NT2/D1 (cell line): Measurements from ENCODE around the gene ULK4.

Source experiments
- DNase-seq: peaks from one replicate; pipeline ENCODE4 v3.0.0-alpha.2; 2011; ENCODE audit warnings: low read depth, low spot score
- H3K27me3 ChIP-seq: 2 replicates; pipeline ENCODE4 v1.6.0; 2011; ENCODE audit warnings: mild to moderate bottlenecking; ENCODE audit not compliant: insufficient read length, insufficient read depth
- H3K36me3 ChIP-seq: 2 replicates; pipeline ENCODE4 v1.6.1; 2011; ENCODE audit warnings: mild to moderate bottlenecking, low read length, mixed read lengths; ENCODE audit not compliant: insufficient read depth, insufficient read length
- H3K4me1 ChIP-seq: 2 replicates; pipeline ENCODE4 v1.5.1; 2011; ENCODE audit not compliant: insufficient read depth, insufficient read length
- H3K4me3 ChIP-seq: 2 replicates; pipeline ENCODE4 v1.5.1; 2011; ENCODE audit warnings: low read depth; ENCODE audit not compliant: insufficient read length
- H3K9ac ChIP-seq: 2 replicates; pipeline ENCODE4 v1.6.0; 2011; ENCODE audit warnings: low read depth; ENCODE audit not compliant: insufficient read length
- H3K9me3 ChIP-seq: 2 replicates; pipeline ENCODE4 v1.5.1; 2011; ENCODE audit warnings: mild to moderate bottlenecking, low read length; ENCODE audit not compliant: insufficient read depth
- SUZ12 ChIP-seq: IDR thresholded peaks from 2 replicates; pipeline ENCODE4 v1.6.1; 2011; ENCODE audit not compliant: insufficient read length, insufficient read depth; ENCODE audit errors: extremely low read depth
- YY1 ChIP-seq: IDR thresholded peaks from 2 replicates; pipeline ENCODE4 v1.6.1; 2011; ENCODE audit not compliant: insufficient read length, insufficient read depth
- ZNF274 ChIP-seq: IDR thresholded peaks from 2 replicates; pipeline ENCODE4 v1.6.1; 2011; ENCODE audit warnings: mild to moderate bottlenecking, low read depth, low read length

ULK4 gene

DNA sequence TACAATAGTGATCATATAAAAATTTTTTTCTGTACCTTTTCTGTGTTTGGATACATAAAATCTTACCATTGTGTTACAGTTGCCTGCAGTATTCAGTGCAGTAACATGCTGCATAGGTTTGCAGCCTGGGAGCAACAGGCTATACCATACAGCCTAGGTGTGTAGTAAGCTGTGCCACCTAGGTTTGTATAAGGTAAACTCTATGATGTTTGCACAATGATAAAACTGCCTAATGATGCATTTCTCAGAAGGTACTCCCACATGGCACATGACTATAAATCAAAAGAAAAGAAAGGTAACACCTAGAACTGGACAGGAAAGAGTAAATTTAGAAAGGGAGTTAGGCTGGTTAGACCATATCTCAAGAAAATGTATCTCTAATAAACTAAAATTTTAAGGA is 293.5 kb downstream of the ULK4 start:
- Histone ChIP-seq H3K9ac (no peak overlapping the region), H3K27me3 (no peaks in the 10 kb centered on the region), H3K4me3 (no peak overlapping the region), H3K36me3 (no peaks in the 10 kb centered on the region), H3K9me3 (peaks cover 29% of the 10 kb centered on the region), H3K4me1 (no peaks in the 10 kb centered on the region)
- TF ChIP-seq YY1, result no peak
- TF ChIP-seq ZNF274, result no peak
- no peak for TF ChIP-seq SUZ12
- no peak for DNase-seq

- Histone ChIP-seq H3K27me3 (no peaks in the 10 kb centered on the region), H3K9me3 (peaks cover 30% of the 10 kb centered on the region), H3K4me1 (no peaks in the 10 kb centered on the region), H3K9ac (no peak overlapping the region), H3K36me3 (no peaks in the 10 kb centered on the region), H3K4me3 (no peak overlapping the region)
- no peak for TF ChIP-seq SUZ12
- TF ChIP-seq YY1, result no peak
- TF ChIP-seq ZNF274, result no peak
- DNase-seq, result no peak
These were observed 299.6 kb downstream of the ULK4 start for GRCh38 chr3:41662288-41662687.

- Histone ChIP-seq H3K4me1 (no peaks in the 10 kb centered on the region), H3K4me3 (no peak overlapping the region), H3K9me3 (peaks cover 27% of the 10 kb centered on the region), H3K9ac (no peak overlapping the region), H3K36me3 (no peaks in the 10 kb centered on the region), H3K27me3 (no peaks in the 10 kb centered on the region)
- no peak for DNase-seq
- TF ChIP-seq SUZ12 (no peak), ZNF274 (no peak), YY1 (no peak)
These were observed 300.1 kb downstream of the ULK4 start for GRCh38 chr3:41661796-41662195.

- Histone ChIP-seq H3K4me3 (no peak overlapping the region), H3K4me1 (no peaks in the 10 kb centered on the region)
These were observed 301.4 kb downstream of the ULK4 start for GRCh38 chr3:41660510-41660909.

GRCh38 chr3:41653571-41654239 is 308.2 kb downstream of the ULK4 start:
- DNase-seq, result no peak
- no peak overlapping the region for H3K9ac ChIP-seq
- TF ChIP-seq SUZ12 (no peak), YY1 (no peak), ZNF274 (no peak)
- peaks cover 4% of the 10 kb centered on the region for H3K4me1 ChIP-seq
- no peaks in the 10 kb centered on the region for H3K36me3 ChIP-seq
- no peaks in the 10 kb centered on the region for H3K27me3 ChIP-seq
- H3K4me3 ChIP-seq, result no peak overlapping the region
- H3K9me3 ChIP-seq, result peaks cover 20% of the 10 kb centered on the region; the same call in 1 of the 2 replicates

More at GRCh38 chr3:41660510-41660909, 301.4 kb downstream of the ULK4 start:
- TF ChIP-seq SUZ12 (no peak), ZNF274 (no peak), YY1 (no peak)
- Histone ChIP-seq H3K27me3 (no peaks in the 10 kb centered on the region), H3K9me3 (peaks cover 15% of the 10 kb centered on the region), H3K9ac (no peak overlapping the region), H3K36me3 (no peaks in the 10 kb centered on the region)
- no peak for DNase-seq

GRCh38 chr3:41652931-41653330 is 309.0 kb downstream of the ULK4 start:
- peaks cover 28% of the 10 kb centered on the region; the same call in 1 of the 2 replicates for H3K9me3 ChIP-seq
- H3K4me1 ChIP-seq, result peaks cover 4% of the 10 kb centered on the region
- no peak overlapping the region for H3K9ac ChIP-seq
- H3K27me3 ChIP-seq, result no peaks in the 10 kb centered on the region
- H3K4me3 ChIP-seq, result no peak overlapping the region
- H3K36me3 ChIP-seq, result no peaks in the 10 kb centered on the region
- TF ChIP-seq ZNF274 (no peak), YY1 (no peak), SUZ12 (no peak)
- no peak for DNase-seq

GRCh38 chr3:41652506-41652905 is 309.4 kb downstream of the ULK4 start:
- no peaks in the 10 kb centered on the region for H3K27me3 ChIP-seq
- no peak for DNase-seq
- H3K4me1 ChIP-seq, result peaks cover 4% of the 10 kb centered on the region
- H3K36me3 ChIP-seq, result no peaks in the 10 kb centered on the region
- TF ChIP-seq YY1 (no peak), SUZ12 (no peak), ZNF274 (no peak)
- peaks cover 28% of the 10 kb centered on the region; the same call in 1 of the 2 replicates for H3K9me3 ChIP-seq
- no peak overlapping the region for H3K4me3 ChIP-seq
- H3K9ac ChIP-seq, result no peak overlapping the region

DNA sequence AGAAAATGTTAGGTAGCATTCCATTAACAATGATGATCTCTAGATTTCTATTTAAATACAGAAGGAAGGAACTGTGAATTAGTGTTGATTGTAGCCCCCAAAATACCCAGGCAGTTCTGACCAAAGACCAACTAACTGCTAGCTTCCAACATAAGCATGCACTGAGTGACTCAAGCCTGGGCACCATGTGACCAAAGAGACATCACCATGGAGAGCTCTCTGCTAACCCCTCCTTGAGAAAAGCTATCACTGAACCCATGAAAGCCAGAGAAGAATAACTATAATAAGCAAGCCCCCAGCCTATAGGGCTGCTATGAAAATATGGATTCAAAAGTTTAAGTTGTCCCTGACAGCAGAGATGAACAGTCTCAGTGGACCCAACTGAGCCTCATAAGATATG is 310.2 kb downstream of the ULK4 start:
- no peak for DNase-seq
- Histone ChIP-seq H3K4me3 (no peak overlapping the region), H3K9me3 (peaks cover 28% of the 10 kb centered on the region; the same call in 1 of the 2 replicates), H3K36me3 (no peaks in the 10 kb centered on the region), H3K4me1 (peaks cover 4% of the 10 kb centered on the region), H3K9ac (no peak overlapping the region), H3K27me3 (no peaks in the 10 kb centered on the region)
- TF ChIP-seq ZNF274 (no peak), YY1 (no peak), SUZ12 (no peak)
